Fibroblast of lung (primary cell): ENCODE measurements around the gene USP8. TPM values are rescaled to one million over a fixed set of nuclear protein-coding genes. Genes with fewer than 3 reads are reported as not detected.

Source experiments
- DNase-seq, 2 donors: peaks; one replicate each; pipeline versions ENCODE4 v3.0.0 to v3.0.0-alpha.2; 2010; ENCODE audit warnings: low read depth in 2 of 2
- H2AFZ ChIP-seq: 2 replicates; pipeline ENCODE4 v1.5.1; 2012; ENCODE audit warnings: low read length, control low read depth, inconsistent platforms
- H3K27ac ChIP-seq: 2 replicates; pipeline ENCODE4 v1.5.1; 2011; ENCODE audit warnings: low read length, control low read depth; ENCODE audit not compliant: insufficient read depth
- H3K27me3 ChIP-seq: 2 replicates; pipeline ENCODE4 v1.5.1; 2011; ENCODE audit warnings: mild to moderate bottlenecking, low read length; ENCODE audit not compliant: control insufficient read depth, insufficient read depth
- H3K36me3 ChIP-seq: 2 replicates; pipeline ENCODE4 v1.5.1; 2011; ENCODE audit warnings: low read length; ENCODE audit not compliant: control insufficient read depth, insufficient read depth
- H3K4me1 ChIP-seq: 2 replicates; pipeline ENCODE4 v1.5.1; 2011; ENCODE audit warnings: low read length; ENCODE audit not compliant: control insufficient read depth, insufficient read depth; ENCODE audit errors: extremely low read depth
- H3K4me2 ChIP-seq: 2 replicates; pipeline ENCODE4 v1.5.1; 2011; ENCODE audit warnings: low read length, control low read depth; ENCODE audit not compliant: insufficient read depth; ENCODE audit errors: extremely low read depth
- H3K4me3 ChIP-seq, 4 experiments: fragments of 200-600 bp in 1 of 4; sonication (generic) in 1 of 4; replicated peaks in 1 of 4; 2 replicates each; pipeline ENCODE4 v1.5.1; 2011 to 2016; ENCODE audit warnings: low read length in 4 of 4, low read depth in 3 of 4, mild to moderate bottlenecking in 3 of 4, control low read depth in 2 of 4, inconsistent platforms in 1 of 4, mixed read lengths in 1 of 4; ENCODE audit not compliant: insufficient read depth in 1 of 4; ENCODE audit errors: control extremely low read depth in 1 of 4
- H3K79me2 ChIP-seq: 2 replicates; pipeline ENCODE4 v1.5.1; 2012; ENCODE audit warnings: mild to moderate bottlenecking, low read length, inconsistent platforms; ENCODE audit not compliant: control insufficient read depth, insufficient read depth
- H3K9ac ChIP-seq: 2 replicates; pipeline ENCODE4 v1.5.1; 2011; ENCODE audit warnings: mild to moderate bottlenecking, low read length, control low read depth; ENCODE audit not compliant: insufficient read depth
- H3K9me3 ChIP-seq: 2 replicates; pipeline ENCODE4 v1.5.1; 2012; ENCODE audit warnings: low read depth, low read length; ENCODE audit not compliant: control insufficient read depth, insufficient read depth
- H4K20me1 ChIP-seq: 2 replicates; pipeline ENCODE4 v1.5.1; 2011; ENCODE audit warnings: low read length; ENCODE audit not compliant: control insufficient read depth, insufficient read depth; ENCODE audit errors: extremely low read depth
- EZH2 ChIP-seq: IDR thresholded peaks from 2 replicates; pipeline ENCODE4 v1.5.1; 2012; ENCODE audit warnings: low read length, control low read depth, mild to moderate bottlenecking; ENCODE audit errors: missing control alignments
- polyA plus RNA-seq, 2 donors: library from polyadenylated mRNA; depleted of rRNA in 1 of 2; stranded (reverse) in 1 of 2; unstranded in 1 of 2; fragments of >200 nt; gene quantifications; 2 replicates each; pipeline ENCODE4 v1.2.1, GENCODE V29; 2011 to 2012; ENCODE audit warnings: missing spikeins in 1 of 2
- total RNA-seq: library from RNA; depleted of rRNA; stranded (reverse); fragments of >200 nt; gene quantifications from 2 replicates; pipeline ENCODE4 v1.2.1, GENCODE V29; 2014
- TF ChIP-seq, protein P1 (sequence below), 2 donors: IDR thresholded peaks in 1 of 2; conservative IDR thresholded peaks in 1 of 2; 1 replicate in 1 of 2; 2 replicates in 1 of 2; pipeline ENCODE4 v1.5.1; 2011 to 2012; ENCODE audit warnings: low read length in 2 of 2, control low read depth in 1 of 2, inconsistent platforms in 1 of 2, low read depth in 1 of 2, mild to moderate bottlenecking in 1 of 2

USP8 gene
- total and polyA plus RNA-seq, 2 donors (not counting 1 experiment from before 2014, with no cell fraction given), result 52.2 to 58.5 TPM

DNA sequence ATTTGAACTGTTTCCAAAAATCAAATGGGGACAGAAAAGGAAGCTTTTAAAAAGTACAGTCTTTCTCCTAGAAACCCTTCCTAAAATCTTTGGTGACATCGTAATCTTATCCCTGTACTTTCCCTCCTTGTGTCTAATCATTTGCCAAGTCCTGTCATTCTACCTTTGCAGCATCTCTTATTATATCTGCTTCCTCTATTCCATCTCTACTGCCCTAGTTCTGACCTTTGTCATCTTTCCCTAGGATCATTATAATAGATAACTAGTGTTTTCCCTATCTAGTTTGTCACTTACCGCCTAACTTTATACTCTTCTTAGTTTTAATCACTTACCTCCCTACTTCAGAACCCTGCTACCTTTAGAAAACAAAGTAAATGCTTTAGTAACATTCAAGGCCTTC is 11.6 kb downstream of the USP8 start:
- no peaks in the 10 kb centered on the region for H3K36me3 ChIP-seq
- no peak for DNase-seq
- no peaks in the 10 kb centered on the region for H3K9me3 ChIP-seq
- H3K9ac ChIP-seq, result no peak overlapping the region
- H3K4me3 ChIP-seq, result no peak overlapping the region
- H4K20me1 ChIP-seq, result no peaks in the 10 kb centered on the region
- H3K4me1 ChIP-seq, result no peaks in the 10 kb centered on the region
- H3K27ac ChIP-seq, result no peak overlapping the region
- H3K4me2 ChIP-seq, result no peak overlapping the region
- no peak overlapping the region for H2AFZ ChIP-seq
- H3K27me3 ChIP-seq, result no peaks in the 10 kb centered on the region
- H3K79me2 ChIP-seq, result peaks cover 50% of the 10 kb centered on the region
- no peak for TF ChIP-seq EZH2
- TF ChIP-seq, protein P1, sequence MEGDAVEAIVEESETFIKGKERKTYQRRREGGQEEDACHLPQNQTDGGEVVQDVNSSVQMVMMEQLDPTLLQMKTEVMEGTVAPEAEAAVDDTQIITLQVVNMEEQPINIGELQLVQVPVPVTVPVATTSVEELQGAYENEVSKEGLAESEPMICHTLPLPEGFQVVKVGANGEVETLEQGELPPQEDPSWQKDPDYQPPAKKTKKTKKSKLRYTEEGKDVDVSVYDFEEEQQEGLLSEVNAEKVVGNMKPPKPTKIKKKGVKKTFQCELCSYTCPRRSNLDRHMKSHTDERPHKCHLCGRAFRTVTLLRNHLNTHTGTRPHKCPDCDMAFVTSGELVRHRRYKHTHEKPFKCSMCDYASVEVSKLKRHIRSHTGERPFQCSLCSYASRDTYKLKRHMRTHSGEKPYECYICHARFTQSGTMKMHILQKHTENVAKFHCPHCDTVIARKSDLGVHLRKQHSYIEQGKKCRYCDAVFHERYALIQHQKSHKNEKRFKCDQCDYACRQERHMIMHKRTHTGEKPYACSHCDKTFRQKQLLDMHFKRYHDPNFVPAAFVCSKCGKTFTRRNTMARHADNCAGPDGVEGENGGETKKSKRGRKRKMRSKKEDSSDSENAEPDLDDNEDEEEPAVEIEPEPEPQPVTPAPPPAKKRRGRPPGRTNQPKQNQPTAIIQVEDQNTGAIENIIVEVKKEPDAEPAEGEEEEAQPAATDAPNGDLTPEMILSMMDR (conservative IDR thresholded peaks at IDR 0.05 in 1 of 2, IDR thresholded peaks at IDR 0.05 in 1 of 2; ENCODE audit: low read depth in 1 of 2, low read length in 2 of 2), result no peak

- no peaks in the 10 kb centered on the region for H4K20me1 ChIP-seq
- H3K4me1 ChIP-seq, result no peaks in the 10 kb centered on the region
- no peak overlapping the region for H3K9ac ChIP-seq
- H2AFZ ChIP-seq, result no peak overlapping the region
- H3K9me3 ChIP-seq, result no peaks in the 10 kb centered on the region
- no peak overlapping the region for H3K27ac ChIP-seq
- H3K79me2 ChIP-seq, result peaks cover 28% of the 10 kb centered on the region
- no peak overlapping the region for H3K4me2 ChIP-seq
- no peak overlapping the region for H3K4me3 ChIP-seq
- no peaks in the 10 kb centered on the region for H3K27me3 ChIP-seq
- DNase-seq, result no peak
- TF ChIP-seq, protein P1 (conservative IDR thresholded peaks at IDR 0.05 in 1 of 2, IDR thresholded peaks at IDR 0.05 in 1 of 2; ENCODE audit: low read depth in 1 of 2, low read length in 2 of 2), result no peak
- no peak for TF ChIP-seq EZH2
- H3K36me3 ChIP-seq, result no peaks in the 10 kb centered on the region
Observed at GRCh38 chr15:50438251-50438650, 14.0 kb downstream of the USP8 start.

DNA sequence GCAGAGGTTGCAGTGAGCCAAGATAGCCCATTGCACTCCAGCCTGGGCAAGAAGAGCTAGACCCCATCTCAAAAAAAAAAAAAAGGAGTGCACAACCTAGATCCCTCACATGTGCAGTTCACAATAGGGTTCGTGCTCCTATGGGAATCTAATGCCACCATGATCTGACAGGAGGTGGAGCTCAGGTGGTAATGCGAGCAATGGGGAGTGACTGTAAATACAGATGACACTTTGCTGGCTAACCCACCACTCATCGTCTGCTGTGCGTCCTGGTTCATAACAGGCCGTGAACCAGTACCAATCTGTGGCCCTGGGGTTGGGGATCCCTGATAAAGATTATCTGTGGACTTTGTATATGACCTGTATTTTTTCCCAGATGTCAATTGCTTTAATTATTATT is 16.7 kb downstream of the USP8 start:
- no peak overlapping the region for H3K4me2 ChIP-seq
- H3K9ac ChIP-seq, result no peak overlapping the region
- peaks cover 10% of the 10 kb centered on the region for H3K79me2 ChIP-seq
- no peak overlapping the region for H3K4me3 ChIP-seq
- H3K9me3 ChIP-seq, result no peaks in the 10 kb centered on the region
- H4K20me1 ChIP-seq, result no peaks in the 10 kb centered on the region
- H3K27me3 ChIP-seq, result no peaks in the 10 kb centered on the region
- DNase-seq, result no peak
- no peak overlapping the region for H3K27ac ChIP-seq
- no peaks in the 10 kb centered on the region for H3K36me3 ChIP-seq
- no peak for TF ChIP-seq EZH2
- TF ChIP-seq, protein P1 (conservative IDR thresholded peaks at IDR 0.05 in 1 of 2, IDR thresholded peaks at IDR 0.05 in 1 of 2; ENCODE audit: low read depth in 1 of 2, low read length in 2 of 2), result no peak
- H3K4me1 ChIP-seq, result no peaks in the 10 kb centered on the region
- no peak overlapping the region for H2AFZ ChIP-seq
